ENCODE results near the gene PIEZO2. TPM values are rescaled to one million over a fixed set of nuclear protein-coding genes. Genes with fewer than 3 reads are reported as not detected.

The PIEZO2 gene
- total RNA-seq, 1 experiment from 2014 or later = 10.7 TPM

DNA sequence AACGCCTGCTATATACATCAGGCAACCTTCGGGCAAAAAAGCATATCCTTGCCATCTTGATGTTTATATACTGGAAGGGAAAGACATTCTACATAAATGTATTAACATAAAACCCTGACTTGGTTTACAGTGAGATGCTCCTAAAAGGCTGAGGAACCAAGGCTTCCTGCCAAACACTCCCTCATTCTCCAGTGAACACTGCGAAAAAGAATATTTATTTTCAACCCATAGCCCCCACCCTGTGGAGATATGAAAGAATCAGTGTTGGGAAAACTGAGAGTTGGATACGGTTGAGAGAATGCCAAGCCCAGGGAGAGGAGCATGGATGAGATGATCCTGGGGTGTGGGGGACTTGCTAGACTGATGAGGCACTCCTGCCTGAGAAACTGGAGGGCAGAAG is 94.9 kb downstream of the PIEZO2 start:
- ChIA-PET POLR2A (no interaction called here), CTCF (interaction anchor here (1.2 kb wide), 1 partner anchor 99 kb away, joined by 5 read pairs; no protein-coding TSS in a partner anchor)
- TF ChIP-seq, protein P1, sequence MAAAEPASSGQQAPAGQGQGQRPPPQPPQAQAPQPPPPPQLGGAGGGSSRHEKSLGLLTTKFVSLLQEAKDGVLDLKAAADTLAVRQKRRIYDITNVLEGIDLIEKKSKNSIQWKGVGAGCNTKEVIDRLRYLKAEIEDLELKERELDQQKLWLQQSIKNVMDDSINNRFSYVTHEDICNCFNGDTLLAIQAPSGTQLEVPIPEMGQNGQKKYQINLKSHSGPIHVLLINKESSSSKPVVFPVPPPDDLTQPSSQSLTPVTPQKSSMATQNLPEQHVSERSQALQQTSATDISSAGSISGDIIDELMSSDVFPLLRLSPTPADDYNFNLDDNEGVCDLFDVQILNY (CRISPR knock-in tag; IDR thresholded peaks at IDR 0.05) = no peak
- TF ChIP-seq, protein P2, sequence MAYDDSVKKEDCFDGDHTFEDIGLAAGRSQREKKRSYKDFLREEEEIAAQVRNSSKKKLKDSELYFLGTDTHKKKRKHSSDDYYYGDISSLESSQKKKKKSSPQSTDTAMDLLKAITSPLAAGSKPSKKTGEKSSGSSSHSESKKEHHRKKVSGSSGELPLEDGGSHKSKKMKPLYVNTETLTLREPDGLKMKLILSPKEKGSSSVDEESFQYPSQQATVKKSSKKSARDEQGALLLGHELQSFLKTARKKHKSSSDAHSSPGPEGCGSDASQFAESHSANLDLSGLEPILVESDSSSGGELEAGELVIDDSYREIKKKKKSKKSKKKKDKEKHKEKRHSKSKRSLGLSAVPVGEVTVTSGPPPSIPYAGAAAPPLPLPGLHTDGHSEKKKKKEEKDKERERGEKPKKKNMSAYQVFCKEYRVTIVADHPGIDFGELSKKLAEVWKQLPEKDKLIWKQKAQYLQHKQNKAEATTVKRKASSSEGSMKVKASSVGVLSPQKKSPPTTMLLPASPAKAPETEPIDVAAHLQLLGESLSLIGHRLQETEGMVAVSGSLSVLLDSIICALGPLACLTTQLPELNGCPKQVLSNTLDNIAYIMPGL (CRISPR knock-in tag; IDR thresholded peaks at IDR 0.05) = no peak
- TF ChIP-seq, protein P3, sequence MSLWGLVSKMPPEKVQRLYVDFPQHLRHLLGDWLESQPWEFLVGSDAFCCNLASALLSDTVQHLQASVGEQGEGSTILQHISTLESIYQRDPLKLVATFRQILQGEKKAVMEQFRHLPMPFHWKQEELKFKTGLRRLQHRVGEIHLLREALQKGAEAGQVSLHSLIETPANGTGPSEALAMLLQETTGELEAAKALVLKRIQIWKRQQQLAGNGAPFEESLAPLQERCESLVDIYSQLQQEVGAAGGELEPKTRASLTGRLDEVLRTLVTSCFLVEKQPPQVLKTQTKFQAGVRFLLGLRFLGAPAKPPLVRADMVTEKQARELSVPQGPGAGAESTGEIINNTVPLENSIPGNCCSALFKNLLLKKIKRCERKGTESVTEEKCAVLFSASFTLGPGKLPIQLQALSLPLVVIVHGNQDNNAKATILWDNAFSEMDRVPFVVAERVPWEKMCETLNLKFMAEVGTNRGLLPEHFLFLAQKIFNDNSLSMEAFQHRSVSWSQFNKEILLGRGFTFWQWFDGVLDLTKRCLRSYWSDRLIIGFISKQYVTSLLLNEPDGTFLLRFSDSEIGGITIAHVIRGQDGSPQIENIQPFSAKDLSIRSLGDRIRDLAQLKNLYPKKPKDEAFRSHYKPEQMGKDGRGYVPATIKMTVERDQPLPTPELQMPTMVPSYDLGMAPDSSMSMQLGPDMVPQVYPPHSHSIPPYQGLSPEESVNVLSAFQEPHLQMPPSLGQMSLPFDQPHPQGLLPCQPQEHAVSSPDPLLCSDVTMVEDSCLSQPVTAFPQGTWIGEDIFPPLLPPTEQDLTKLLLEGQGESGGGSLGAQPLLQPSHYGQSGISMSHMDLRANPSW (CRISPR knock-in tag; conservative IDR thresholded peaks at IDR 0.05; ENCODE audit: low read depth) = no peak
- peaks cover 11% of the 10 kb centered on the region; the same call in 1 of the 2 replicates for H3K9me3 Mint-ChIP-seq
- no peak for ATAC-seq
- H3K36me3 Mint-ChIP-seq = peaks cover 8% of the 10 kb centered on the region
- no peak overlapping the region; the same call in 1 of the 2 replicates for H3K27ac Mint-ChIP-seq
- no peak for DNase-seq (ENCODE audit: low spot score)
- no peaks in the 10 kb centered on the region for H3K4me1 Mint-ChIP-seq
- no peaks in the 10 kb centered on the region for H3K27me3 Mint-ChIP-seq (ENCODE audit: low read depth)
- no peak overlapping the region for H3K4me3 Mint-ChIP-seq

DNA sequence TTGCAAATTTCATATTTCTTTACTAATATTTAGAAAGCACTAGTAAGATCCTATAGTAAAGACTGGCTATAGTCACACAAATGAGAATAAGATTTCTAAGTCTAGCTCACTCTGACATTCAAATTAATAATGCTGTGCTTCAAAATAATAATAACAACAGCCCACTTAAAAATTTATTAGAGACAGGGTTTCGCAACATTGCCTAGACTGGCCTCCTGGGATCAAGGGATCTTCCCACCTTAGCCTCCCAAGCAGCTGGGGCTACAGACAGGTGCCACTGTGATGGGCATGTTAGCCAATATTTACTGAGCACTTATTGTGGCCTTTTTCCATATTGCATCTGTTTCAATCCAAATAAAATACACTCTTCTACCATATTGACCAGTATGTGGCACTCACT is 96.1 kb downstream of the PIEZO2 start:
- Mint-ChIP-seq H3K9me3 (peaks cover 10% of the 10 kb centered on the region; the same call in 1 of the 2 replicates), H3K27me3 (ENCODE audit: low read depth) (no peaks in the 10 kb centered on the region), H3K36me3 (peaks cover 8% of the 10 kb centered on the region), H3K27ac (no peak overlapping the region), H3K4me1 (no peaks in the 10 kb centered on the region), H3K4me3 (no peak overlapping the region)
- DNase-seq (ENCODE audit: low spot score) (no peak), ATAC-seq (no peak)
- ChIA-PET CTCF (interaction anchor here (0.8 kb wide), 1 partner anchor 12 kb away, joined by 3 read pairs; no protein-coding TSS in a partner anchor), POLR2A (no interaction called here)
- TF ChIP-seq ZNF416 (CRISPR knock-in tag; IDR thresholded peaks at IDR 0.05) = no peak
- TF ChIP-seq, protein P4, sequence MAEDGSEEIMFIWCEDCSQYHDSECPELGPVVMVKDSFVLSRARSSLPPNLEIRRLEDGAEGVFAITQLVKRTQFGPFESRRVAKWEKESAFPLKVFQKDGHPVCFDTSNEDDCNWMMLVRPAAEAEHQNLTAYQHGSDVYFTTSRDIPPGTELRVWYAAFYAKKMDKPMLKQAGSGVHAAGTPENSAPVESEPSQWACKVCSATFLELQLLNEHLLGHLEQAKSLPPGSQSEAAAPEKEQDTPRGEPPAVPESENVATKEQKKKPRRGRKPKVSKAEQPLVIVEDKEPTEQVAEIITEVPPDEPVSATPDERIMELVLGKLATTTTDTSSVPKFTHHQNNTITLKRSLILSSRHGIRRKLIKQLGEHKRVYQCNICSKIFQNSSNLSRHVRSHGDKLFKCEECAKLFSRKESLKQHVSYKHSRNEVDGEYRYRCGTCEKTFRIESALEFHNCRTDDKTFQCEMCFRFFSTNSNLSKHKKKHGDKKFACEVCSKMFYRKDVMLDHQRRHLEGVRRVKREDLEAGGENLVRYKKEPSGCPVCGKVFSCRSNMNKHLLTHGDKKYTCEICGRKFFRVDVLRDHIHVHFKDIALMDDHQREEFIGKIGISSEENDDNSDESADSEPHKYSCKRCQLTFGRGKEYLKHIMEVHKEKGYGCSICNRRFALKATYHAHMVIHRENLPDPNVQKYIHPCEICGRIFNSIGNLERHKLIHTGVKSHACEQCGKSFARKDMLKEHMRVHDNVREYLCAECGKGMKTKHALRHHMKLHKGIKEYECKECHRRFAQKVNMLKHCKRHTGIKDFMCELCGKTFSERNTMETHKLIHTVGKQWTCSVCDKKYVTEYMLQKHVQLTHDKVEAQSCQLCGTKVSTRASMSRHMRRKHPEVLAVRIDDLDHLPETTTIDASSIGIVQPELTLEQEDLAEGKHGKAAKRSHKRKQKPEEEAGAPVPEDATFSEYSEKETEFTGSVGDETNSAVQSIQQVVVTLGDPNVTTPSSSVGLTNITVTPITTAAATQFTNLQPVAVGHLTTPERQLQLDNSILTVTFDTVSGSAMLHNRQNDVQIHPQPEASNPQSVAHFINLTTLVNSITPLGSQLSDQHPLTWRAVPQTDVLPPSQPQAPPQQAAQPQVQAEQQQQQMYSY (CRISPR knock-in tag; IDR thresholded peaks at IDR 0.05) = no peak
- TF ChIP-seq, protein P5, sequence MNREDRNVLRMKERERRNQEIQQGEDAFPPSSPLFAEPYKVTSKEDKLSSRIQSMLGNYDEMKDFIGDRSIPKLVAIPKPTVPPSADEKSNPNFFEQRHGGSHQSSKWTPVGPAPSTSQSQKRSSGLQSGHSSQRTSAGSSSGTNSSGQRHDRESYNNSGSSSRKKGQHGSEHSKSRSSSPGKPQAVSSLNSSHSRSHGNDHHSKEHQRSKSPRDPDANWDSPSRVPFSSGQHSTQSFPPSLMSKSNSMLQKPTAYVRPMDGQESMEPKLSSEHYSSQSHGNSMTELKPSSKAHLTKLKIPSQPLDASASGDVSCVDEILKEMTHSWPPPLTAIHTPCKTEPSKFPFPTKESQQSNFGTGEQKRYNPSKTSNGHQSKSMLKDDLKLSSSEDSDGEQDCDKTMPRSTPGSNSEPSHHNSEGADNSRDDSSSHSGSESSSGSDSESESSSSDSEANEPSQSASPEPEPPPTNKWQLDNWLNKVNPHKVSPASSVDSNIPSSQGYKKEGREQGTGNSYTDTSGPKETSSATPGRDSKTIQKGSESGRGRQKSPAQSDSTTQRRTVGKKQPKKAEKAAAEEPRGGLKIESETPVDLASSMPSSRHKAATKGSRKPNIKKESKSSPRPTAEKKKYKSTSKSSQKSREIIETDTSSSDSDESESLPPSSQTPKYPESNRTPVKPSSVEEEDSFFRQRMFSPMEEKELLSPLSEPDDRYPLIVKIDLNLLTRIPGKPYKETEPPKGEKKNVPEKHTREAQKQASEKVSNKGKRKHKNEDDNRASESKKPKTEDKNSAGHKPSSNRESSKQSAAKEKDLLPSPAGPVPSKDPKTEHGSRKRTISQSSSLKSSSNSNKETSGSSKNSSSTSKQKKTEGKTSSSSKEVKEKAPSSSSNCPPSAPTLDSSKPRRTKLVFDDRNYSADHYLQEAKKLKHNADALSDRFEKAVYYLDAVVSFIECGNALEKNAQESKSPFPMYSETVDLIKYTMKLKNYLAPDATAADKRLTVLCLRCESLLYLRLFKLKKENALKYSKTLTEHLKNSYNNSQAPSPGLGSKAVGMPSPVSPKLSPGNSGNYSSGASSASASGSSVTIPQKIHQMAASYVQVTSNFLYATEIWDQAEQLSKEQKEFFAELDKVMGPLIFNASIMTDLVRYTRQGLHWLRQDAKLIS (CRISPR knock-in tag; IDR thresholded peaks at IDR 0.05; ENCODE audit: borderline replicate concordance) = no peak
- no peak for TF ChIP-seq TCF7 (CRISPR knock-in tag; IDR thresholded peaks at IDR 0.05; ENCODE audit: low read depth)
- no peak for TF ChIP-seq TEAD4 (CRISPR knock-in tag; IDR thresholded peaks at IDR 0.05)
- no peak for TF ChIP-seq TEAD1 (CRISPR knock-in tag; IDR thresholded peaks at IDR 0.05)
- no peak for TF ChIP-seq HMGA2 (CRISPR knock-in tag; IDR thresholded peaks at IDR 0.05)
- TF ChIP-seq JAZF1 (CRISPR knock-in tag; IDR thresholded peaks at IDR 0.05) = no peak
- TF ChIP-seq MYBL2 (CRISPR knock-in tag; IDR thresholded peaks at IDR 0.05) = no peak
- TF ChIP-seq, protein P2 (CRISPR knock-in tag; IDR thresholded peaks at IDR 0.05) = no peak
- no peak for TF ChIP-seq ETV6 (CRISPR knock-in tag; IDR thresholded peaks at IDR 0.05)
